Kidney tubule cell (primary cell): ENCODE measurements around the gene CYLD.
A peak's percentile ranks its signal among the peaks of the same experiment; 100 is the strongest.

Experiments used
- DNase-seq: peaks from one replicate; pipeline ENCODE4 v3.0.0-alpha.2; 2018; ENCODE audit warnings: low spot score

Gene CYLD

DNA sequence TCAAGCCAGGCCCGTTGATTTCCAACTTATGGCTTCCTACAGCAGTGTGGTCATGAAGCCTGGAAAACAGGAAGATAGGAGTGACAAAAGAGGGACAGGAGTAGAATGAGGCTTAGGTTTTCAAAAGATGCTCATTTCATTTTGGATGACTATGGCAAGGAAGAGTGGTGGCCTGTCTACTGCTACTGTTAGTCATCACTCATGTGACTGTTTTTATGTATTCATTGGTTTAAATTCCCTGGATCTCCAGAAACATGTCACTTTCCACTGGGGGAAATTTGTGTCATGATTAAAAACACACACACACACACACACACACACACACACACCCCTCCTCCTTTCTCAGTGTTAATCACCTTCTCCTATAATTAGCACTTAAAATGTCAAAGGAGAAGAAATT is 1.1 kb upstream of the CYLD start:
- peak; percentile 12 for DNase-seq

DNA sequence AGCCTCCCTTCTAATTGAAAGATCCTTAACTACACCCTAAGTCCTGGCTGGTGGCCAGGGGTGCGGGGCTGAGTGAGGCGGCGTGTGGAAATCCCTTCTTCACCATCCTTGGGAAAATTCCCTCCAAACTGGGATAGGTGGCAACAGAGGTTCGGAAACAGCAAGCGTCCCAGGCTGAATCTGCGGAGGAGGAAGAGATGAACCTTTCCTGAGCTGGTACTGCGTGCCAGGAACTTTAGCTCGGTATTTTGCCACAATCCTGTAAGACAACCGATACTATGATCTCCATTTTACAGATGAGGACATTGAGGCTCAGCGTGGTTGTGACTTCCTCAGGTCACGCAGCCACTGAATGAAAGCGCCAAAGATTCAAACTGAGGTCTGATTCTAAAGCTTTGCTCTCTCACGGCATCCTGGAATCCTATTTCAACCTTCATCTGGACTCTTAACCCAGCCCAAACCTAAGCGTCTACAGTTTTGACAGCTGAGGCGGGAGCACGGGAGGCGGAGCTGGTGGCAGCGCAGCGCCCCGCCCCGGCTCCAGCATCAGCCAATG is 583 bp upstream of the CYLD start:
- no peak for DNase-seq

DNA sequence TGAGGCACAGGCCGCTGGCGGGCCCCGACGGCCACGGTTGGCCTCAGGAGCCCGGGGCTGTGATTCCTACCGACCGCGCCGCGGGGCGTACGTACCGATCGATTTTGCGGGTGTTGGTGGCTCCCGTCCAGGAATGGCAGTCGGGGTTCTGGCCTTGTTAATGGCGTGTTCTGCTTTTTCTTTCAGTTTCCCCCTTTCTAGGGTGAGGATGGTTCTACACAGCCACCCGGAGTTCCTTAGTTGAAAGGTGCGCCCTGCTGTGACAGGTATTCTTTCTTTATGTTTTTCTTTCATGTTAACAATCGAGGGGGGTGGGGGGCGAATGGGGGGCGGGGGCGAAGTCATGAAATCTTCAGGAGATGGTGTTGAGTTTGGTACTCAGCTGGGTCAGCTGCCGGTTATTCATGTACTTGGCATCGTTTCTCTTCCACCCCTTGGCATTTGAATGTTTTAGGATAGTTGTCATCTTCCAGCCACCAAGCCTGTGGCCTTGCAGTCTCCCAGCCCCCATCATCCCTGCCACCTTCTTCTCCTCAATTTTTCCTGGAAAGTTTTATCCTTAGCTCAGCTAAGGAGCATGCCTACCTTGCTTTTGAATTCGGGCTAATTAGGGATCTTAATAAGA is 802 bp downstream of the CYLD start:
- DNase-seq = peak; percentile 73

DNA sequence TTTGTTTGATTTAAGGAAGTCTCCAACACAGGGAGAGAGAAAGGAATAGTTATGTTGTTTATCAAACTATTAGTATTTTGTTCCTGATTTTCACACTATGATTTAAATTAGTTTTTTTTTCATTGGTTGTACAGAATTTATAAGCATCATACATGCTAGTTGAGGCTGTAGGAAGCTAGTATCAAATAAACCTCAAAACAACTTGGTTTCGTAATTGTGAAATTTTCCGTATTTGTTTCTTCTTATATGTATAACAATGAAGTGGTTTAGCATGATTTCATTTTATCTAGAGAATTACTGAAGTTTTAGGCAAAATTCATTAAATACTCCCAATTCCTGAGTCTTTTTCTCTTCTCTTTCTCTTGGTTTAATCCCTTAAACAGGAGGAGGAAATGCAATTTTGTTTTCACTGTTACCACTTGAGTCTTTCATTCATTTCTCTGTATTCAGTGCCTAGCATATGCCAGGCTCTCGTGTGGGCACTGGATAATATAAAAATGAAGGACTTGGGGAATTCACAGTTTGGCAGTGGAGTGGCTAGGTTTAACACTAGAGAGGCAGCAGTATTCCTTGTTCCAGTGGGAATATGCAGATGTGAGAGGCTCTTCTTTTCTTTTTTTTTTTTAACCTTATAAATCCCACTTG is 1.8 kb downstream of the CYLD start:
- no peak for DNase-seq

DNA sequence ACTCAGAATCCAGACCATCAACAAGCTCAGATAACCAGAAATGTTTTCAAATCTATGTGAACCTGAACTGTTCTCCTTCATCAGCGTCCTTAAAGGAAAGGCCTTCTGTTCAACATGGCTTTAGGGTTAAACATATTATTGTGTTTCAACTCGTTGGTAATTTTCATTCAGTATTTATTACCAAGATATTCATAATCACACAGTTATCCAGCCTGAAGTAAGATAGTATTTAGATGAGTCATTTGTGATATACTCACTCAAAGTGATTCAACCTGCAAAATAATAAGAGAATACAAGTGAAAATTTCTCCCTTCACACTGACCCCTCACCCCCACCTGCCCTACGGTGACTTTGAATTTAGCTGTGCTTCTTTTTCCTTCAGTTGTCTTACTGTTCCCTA is 3.0 kb downstream of the CYLD start:
- peak; percentile 40 for DNase-seq

DNA sequence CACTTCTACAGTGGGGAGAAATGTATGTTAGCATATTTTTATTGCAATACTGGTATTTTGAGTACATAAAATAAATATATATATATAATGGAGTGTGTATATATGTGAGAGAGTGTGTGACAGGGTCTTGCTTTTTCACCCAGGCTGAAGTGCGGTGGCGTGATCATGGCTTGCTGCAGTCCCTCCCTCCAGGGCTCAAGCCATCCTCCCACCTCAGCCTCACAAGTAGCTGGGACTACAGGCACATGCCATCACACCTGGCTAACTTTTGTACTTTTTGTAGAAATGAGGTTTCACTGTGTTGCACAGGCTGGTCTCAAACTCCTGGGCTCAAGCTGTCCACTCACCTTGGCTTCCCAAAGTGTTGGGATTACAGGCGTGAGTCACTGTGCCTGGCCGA is 4.1 kb downstream of the CYLD start:
- no peak for DNase-seq

DNA sequence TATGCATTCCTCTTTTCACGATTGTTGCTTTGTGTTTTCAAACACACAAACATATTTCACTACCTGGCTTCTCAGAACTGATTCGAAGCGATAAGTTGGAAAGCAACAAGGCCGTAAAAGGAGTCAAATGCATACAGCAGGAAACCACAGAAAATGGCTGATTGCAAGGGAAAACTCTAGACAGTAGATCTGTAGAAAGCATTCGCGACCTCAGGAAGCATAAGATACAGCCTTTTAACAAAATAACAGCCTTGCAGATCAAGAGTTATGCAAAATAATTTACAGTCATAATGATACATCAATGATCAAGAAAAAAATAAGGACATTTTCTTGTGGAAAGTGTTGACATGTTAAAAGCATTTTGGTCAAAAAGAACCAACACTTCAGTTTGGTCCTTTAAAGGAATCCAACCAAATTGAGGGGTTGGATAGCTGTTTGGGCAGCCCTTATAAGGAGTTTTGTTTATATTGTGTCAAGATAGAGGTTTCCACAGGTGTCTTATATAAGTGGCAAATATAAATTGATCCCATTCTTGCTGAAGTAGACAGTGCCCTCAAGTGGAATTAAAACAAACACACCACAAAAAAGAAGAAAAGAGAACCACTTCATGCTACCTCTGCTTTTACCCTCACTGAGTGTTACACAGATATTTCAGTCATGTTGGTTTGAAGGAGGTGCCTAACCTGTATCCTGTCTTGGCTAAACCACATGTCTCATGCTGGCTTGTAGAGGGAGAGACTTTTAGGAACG is 5.5 kb downstream of the CYLD start:
- DNase-seq = peak; percentile 12

DNA sequence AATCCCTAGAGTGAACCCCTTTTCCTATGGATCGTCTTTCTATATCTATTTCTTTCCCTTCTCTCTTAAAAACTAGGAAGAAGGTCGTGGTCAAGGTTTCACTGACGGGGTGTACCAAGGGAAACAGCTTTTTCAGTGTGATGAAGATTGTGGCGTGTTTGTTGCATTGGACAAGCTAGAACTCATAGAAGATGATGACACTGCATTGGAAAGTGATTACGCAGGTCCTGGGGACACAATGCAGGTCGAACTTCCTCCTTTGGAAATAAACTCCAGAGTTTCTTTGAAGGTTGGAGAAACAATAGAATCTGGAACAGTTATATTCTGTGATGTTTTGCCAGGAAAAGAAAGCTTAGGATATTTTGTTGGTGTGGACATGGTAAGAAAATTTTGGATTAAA is 9.6 kb downstream of the CYLD start:
- no peak for DNase-seq

DNA sequence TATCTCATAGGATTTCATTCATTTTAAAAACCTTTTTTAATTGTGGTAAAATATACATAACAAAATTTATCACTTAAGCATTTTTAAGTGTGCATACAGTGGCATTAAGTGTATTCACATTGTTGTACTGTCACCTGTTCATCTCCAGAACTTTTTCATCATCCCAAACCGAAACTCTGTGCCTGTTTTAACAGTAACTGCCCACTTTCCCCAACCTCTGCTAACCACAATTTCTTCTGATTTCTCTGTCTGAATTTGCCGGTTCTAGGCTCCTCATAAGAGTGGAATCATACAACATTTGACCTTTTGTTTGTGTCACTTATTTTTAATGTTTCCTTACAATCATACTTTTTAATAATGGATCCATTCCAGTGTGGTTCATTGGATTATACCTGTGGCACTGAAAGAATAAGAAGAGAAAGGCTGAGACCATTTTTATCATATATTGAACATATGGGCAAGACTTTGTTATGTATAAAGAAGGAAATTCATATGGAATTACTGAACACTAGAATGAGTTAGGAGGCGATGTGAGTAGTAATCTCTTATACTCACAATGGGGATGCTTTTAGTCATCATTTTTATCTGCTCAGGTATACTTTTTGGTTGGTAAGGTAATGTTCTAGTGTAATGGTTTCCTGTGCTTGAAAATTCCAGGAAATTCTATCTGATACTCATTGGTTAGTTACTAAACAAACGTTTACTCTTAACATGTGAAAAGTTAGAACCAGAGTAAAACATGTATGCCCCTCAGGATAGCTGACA is 10.8 kb downstream of the CYLD start:
- DNase-seq = no peak

DNA sequence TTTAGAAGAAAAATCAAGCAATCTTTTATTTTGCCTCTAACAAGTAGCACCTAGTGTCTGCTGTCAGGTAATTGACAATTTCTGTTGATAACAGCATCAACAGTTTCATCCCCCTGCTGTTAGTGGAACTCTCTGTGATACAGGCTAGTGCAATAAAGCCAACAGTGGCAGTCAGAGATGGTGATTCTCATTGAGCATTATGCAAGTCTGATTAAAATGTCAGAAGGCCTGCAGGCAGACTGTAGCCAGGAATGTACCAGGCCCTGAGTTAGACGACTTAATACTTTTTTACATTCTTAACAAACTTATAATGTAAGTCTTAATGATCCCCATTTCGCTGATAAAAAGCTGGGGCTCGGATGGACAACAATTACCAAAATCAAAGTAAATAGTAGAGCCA is 14.6 kb downstream of the CYLD start:
- no peak for DNase-seq

DNA sequence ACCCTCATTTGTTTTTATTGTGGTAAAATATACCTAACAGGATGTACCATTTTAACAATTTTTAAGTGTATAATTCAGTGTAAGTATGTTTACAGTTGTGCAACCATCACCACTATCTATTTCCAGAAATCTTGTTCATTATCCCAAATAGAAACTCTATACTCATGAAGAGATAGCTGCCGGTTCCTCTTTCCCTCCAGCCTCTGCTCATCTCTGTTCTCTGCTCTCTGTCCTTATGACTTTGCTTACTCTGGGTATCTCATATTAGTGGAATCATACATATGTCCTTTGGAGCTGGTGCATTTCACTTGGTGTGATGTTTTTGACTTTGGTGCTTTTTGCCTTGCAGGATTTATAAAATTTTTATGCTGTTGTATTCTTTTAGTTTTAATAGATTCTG is 19.4 kb downstream of the CYLD start:
- no peak for DNase-seq

DNA sequence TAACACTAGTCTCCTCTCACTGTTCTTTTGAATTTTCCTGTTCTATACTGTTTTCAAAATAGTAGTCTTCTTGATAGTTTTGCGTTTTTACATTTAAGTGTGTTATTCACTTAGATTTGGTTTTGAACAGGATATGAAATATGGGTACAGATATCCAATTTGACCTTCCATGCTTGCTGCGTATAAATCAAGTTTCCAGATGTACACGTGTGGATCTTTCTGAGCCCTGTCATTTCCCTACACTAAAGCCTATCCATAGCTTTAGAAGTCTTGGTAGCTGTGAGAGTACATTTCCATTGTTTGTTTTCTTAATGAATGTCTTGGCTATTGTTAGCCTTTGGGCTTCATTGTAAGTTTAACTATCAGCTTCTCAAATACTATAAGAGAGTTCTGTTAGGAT is 20.4 kb downstream of the CYLD start:
- no peak for DNase-seq

DNA sequence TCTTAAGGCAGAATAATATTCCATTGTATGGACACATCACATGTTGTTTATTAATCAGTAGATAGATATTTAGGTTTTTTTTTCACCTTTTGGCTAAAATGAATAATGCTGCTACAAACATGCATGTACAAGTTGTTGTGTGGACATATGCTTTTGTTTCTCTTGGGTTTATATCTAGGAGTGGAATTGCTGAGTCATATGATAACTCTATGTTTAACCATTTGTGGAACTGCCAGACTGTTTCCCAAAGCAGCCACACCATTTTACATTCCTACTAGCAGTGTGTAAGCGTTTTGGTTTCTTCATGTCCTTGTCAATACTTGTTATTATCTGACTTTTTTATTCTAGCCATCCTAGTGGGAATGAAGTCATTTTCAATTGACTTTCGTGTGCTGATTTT is 21.3 kb downstream of the CYLD start:
- DNase-seq = no peak

DNA sequence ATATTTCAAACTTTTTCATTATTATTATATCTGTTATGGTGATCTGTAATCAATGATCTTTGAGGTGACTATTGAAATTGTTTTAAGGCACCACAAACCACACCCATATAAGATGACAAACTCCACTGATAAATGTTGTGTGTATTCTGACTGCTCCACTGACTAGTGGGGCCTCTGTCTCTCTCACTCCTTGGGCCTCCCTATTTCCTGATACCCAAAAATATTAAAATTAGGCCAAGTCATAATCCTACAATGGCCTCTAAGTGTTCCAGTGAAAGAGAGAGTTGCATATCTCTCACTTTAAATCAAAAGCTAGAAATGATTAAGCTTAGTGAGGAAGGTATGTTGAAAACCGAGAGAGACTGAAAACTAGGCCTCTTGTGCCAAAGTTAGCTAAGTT is 23.4 kb downstream of the CYLD start:
- DNase-seq = no peak

DNA sequence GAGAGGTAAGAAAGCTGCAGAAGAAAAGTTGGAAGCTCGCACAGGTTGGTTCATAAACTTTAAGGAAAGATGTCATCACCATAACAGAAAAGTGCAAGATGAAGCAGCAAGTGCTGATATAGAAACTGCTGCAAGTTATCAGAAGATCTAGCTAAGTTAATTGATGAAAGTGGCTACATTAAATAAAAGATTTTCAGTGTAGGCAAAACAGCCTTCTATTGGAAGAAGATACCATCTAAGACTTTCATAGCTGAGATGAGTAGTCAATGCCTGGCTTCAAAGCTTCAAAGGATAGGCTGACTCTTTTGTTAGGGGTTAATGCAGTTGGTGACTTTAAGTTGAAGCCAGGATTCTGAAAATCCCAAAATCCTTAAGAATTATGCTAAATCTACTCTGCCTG is 24.0 kb downstream of the CYLD start:
- no peak for DNase-seq

DNA sequence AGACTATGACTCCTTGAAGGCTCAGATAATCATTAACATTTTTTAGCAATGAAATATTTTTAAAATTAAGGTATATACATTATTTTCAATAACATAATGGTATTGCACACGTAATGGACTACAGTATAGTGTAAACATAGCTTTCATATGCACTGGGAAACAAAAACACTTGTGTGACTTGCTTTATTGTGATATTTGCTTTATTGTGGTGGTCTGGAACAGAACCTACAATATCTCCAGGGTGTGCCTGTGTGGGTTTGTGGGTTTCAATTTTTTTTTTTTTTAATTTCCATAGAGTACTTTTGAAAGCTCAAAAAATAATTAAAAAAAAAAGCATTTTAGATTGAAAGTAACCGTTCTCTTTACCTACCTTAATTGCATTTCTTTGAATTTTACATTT is 25.3 kb downstream of the CYLD start:
- no peak for DNase-seq

DNA sequence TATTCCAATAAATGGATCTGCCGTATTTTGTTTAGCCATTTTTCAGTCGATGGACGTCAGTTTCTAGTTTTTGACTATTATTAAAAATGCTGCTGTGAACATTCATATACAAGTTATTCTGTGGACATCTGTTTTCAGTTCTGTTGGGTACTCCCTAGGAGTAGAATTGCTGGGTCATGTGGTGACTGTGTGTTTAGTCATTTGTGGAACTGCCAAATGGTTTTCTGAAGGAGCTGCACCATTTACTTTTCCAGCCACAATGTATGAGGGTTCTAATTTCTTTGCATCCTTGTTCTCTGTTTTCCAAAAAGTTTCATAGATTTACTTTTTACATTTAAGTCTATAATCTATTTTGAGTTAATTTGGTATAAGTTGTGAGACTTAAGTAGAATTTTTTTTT is 29.5 kb downstream of the CYLD start:
- peak; percentile 2 for DNase-seq

DNA sequence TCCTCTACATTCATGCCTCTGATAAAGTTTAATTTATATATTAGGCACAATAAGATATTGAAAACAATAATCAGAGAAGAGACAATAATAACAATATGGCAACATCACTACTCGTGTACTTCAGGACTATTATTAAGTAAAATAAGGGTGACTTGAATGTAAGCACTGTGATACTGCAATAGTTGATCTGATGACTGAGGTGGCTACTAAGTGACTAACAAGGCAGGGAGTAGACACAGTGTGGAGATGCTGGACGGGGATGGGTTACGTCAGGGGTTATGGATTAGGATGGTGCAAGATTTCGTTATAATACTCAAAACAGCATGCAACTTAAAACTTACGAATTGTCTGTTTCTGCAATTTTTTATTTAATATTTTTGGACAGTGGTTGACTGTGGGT is 32.5 kb downstream of the CYLD start:
- no peak for DNase-seq

DNA sequence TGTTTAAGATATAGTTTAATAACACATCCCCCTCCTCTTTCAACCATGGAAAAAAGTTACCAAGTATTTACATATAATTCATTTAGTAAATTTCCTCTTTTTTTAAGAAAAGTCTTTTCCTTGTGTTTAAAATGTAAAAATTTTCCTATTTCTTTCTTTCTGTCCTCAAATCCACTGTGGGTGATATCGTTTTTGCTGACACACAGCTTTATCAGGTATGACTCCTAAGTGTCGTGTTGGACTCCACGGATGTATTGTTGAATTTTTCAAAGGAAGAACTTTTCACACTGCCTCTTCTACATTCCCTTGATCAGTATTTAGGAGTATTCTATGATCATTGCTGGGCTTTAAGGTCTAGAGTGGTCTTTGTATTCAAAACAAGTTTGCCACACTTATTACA is 33.1 kb downstream of the CYLD start:
- no peak for DNase-seq

DNA sequence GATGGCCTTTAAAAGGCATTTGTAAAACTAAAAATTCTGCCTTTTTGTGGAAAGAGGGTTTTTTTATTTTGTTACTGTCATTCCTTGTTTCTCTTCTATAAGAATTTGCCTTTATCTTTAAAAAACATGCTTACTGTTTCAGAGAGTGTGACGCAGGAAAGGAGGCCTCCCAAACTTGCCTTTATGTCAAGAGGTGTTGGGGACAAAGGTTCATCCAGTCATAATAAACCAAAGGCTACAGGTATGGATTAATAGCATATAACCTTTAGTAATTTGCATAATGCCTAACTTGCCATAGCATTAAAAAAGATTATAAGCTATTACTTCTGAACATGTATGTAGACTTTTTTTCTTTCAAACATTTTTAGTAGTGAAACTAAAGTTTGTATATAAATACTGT is 34.2 kb downstream of the CYLD start:
- no peak for DNase-seq

DNA sequence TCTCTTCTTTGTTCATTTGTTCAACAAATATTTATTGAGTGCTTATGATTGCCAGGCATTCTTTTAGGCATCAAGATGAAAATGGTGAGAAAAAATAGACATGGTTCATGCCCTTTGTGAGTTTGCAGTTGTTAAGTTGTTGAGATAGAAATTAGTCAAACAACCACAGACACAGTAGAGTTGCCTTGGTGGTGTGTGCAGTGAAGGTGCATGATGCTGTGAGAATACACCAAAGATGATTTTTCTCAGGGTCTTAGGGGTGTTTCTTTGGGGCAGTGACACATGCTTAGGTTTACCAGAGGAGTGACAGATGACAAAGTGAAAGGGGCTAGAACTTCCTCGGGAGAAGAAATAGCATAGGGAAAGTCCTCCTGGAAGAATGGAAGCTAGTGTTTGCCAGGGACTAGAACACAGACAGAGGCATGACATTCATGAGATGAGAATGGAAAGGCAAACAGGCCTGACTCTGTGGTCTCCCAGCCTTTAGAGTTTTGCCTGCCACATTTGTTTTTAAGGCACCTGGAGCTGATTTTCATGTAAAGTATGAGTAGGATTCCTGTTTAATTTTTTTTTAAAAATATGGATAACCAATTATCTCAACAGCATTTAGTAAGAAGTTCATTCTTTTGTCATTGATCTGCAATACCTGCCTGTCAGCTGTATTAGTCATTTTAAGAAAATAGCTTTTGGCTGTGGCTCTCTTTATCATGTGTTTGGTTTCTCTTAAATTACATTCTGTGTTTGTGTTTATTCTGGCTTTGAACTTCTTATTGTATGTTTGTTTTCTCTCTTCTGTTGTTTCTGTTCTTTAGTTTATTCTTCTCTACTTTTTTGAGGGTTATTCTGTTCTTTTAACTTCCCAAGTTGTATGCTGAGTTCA is 36.6 kb downstream of the CYLD start:
- DNase-seq = no peak

DNA sequence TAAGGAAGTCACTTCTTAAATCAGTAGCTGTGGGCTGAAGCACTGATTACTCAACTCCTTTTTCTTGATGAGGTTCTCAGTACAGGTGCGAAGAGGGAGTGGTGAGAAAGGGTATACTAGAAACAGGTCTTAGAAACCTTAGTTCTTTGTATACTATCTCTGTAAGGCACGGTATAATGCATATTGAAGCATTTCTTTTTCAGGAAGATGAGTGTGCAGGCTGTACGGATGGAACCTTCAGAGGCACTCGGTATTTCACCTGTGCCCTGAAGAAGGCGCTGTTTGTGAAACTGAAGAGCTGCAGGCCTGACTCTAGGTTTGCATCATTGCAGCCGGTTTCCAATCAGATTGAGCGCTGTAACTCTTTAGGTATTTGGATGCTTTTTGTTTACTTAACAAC is 39.2 kb downstream of the CYLD start:
- no peak for DNase-seq
